Measurements from ENCODE around the gene VPS13C.

DNA sequence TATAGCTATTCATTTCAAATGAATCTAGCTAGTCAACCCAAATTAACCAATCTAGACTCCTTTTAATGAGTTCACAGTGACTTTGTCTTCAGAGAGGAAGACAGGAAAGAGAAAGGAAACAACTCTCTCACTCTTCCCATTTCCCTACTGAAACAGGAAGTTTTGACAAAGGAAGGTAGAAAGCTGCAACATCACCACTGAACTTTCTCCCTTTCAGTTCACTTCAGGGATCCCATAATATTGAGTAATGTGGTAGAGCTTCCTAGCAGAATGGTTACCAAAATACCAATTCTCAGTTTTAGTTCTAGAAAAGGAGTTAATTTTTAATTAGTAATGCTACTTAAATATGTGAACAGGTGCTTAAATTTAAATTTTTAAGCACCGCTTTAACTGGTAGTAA, 7.5 kb downstream of the VPS13C start:
- TF ChIP-seq, protein P1, sequence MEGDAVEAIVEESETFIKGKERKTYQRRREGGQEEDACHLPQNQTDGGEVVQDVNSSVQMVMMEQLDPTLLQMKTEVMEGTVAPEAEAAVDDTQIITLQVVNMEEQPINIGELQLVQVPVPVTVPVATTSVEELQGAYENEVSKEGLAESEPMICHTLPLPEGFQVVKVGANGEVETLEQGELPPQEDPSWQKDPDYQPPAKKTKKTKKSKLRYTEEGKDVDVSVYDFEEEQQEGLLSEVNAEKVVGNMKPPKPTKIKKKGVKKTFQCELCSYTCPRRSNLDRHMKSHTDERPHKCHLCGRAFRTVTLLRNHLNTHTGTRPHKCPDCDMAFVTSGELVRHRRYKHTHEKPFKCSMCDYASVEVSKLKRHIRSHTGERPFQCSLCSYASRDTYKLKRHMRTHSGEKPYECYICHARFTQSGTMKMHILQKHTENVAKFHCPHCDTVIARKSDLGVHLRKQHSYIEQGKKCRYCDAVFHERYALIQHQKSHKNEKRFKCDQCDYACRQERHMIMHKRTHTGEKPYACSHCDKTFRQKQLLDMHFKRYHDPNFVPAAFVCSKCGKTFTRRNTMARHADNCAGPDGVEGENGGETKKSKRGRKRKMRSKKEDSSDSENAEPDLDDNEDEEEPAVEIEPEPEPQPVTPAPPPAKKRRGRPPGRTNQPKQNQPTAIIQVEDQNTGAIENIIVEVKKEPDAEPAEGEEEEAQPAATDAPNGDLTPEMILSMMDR (IDR thresholded peaks at IDR 0.05) = no peak
- TF ChIP-seq EZH2 (IDR thresholded peaks at IDR 0.05; ENCODE audit: borderline replicate concordance, insufficient read depth, low read depth, low read length, poor library complexity, severe bottlenecking) = no peak
